ENCODE results near the gene IPO13. TPM values are rescaled to one million over a fixed set of nuclear protein-coding genes. Genes with fewer than 3 reads are reported as not detected.

The IPO13 gene
- total RNA-seq, 1 experiment from 2014 or later = 25.0 TPM

DNA sequence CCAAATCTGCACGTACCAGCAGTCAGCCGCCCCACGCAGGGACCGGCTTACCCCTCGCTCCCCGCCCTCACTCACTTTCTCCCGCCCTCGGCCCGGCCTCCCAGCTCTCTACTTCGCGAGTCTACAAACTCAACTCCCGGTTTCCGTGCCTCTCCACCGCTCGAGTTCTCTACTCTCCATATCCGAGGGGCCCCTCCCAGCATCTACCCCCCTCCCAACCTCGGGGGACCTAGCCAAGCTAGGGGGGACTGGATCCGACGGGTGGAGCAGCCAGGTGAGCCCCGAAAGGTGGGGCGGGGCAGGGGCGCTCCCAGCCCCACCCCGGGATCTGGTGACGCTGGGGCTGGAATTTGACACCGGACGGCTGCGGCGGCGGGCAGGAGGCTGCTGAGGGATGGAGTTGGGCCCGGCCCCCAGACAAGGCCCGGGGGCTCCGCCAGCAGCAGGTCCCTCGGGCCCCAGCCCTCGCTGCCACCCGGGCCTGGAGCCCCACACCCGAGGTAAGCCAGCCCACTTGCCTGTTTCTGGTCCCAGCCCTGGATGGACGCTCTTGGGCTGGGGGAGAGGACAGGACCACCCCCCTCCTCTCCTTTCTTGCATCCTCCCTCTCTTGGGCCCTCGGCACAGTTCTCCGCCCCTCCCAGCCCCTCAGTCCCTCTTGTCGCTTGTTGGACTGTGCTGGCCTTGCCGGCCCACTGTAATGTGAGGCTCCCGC lies 13.2 kb upstream of the IPO13 start, which contains the start of gene ARTN:
Gene ARTN (plus strand): TSS at position 416 of the 715 bp plus-strand sequence. CDS start 1,856 bp downstream, outside the sequence.
- TF ChIP-seq, protein P1, sequence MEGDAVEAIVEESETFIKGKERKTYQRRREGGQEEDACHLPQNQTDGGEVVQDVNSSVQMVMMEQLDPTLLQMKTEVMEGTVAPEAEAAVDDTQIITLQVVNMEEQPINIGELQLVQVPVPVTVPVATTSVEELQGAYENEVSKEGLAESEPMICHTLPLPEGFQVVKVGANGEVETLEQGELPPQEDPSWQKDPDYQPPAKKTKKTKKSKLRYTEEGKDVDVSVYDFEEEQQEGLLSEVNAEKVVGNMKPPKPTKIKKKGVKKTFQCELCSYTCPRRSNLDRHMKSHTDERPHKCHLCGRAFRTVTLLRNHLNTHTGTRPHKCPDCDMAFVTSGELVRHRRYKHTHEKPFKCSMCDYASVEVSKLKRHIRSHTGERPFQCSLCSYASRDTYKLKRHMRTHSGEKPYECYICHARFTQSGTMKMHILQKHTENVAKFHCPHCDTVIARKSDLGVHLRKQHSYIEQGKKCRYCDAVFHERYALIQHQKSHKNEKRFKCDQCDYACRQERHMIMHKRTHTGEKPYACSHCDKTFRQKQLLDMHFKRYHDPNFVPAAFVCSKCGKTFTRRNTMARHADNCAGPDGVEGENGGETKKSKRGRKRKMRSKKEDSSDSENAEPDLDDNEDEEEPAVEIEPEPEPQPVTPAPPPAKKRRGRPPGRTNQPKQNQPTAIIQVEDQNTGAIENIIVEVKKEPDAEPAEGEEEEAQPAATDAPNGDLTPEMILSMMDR (conservative IDR thresholded peaks at IDR 0.05) = no peak
- no peak for TF ChIP-seq EZH2 (IDR thresholded peaks at IDR 0.05; ENCODE audit: low read depth)
- Histone ChIP-seq H3K27me3 (ENCODE audit: insufficient read depth, low read depth) (no peaks in the 10 kb centered on the region), H3K36me3 (ENCODE audit: low read depth) (no peaks in the 10 kb centered on the region), H2AFZ (peak within 1 kb of the TSS; percentile 85), H3K27ac (peak within 1 kb of the TSS; percentile 84), H3K4me3 (peak within 1 kb of the TSS; percentile 90), H3K9me3 (ENCODE audit: insufficient read depth, low read depth) (peaks cover 2% of the 10 kb centered on the region; the same call in 1 of the 2 replicates), H3K4me1 (replicated peaks; ENCODE audit: insufficient read depth) (peaks cover 49% of the 10 kb centered on the region), H3K9me2 (ENCODE audit: insufficient read depth) (no peaks in the 10 kb centered on the region), H3F3A (ENCODE audit: insufficient read depth, low read depth) (peaks cover 46% of the 10 kb centered on the region; the same call in 1 of the 2 replicates), H3K79me2 (ENCODE audit: low read depth) (0 out of 2 replicates have a peak, but pooled peaks cover 7% of the 10 kb centered on the region), H3K4me2 (peak within 1 kb of the TSS; percentile 95), H4K20me1 (ENCODE audit: insufficient read depth) (no peaks in the 10 kb centered on the region)
- CTCF ChIA-PET = interaction anchor here (0.6 to 4.0 kb wide), 13 partner anchors 10 to 172 kb away, joined by 3 to 185 read pairs (median 4); partner anchors contain the start of gene DPH2
- BruUV-seq (replicated peaks) = no TSS peak
- peak; percentile 62 to 80 for DNase-seq
- intact Hi-C loops (cut with micrococcal nuclease; ENCODE audit: unreplicated experiment) = loop anchor here (1.0 to 2.0 kb wide), 8 partner anchors 75 to 707 kb away; partner anchors contain the start of gene ST3GAL3
- POLR2A ChIA-PET (ENCODE audit: unreplicated experiment) = interaction anchor here (0.6 to 1.3 kb wide), 5 partner anchors 42 to 225 kb away, joined by 3 to 11 read pairs (median 4); no protein-coding TSS in a partner anchor

DNA sequence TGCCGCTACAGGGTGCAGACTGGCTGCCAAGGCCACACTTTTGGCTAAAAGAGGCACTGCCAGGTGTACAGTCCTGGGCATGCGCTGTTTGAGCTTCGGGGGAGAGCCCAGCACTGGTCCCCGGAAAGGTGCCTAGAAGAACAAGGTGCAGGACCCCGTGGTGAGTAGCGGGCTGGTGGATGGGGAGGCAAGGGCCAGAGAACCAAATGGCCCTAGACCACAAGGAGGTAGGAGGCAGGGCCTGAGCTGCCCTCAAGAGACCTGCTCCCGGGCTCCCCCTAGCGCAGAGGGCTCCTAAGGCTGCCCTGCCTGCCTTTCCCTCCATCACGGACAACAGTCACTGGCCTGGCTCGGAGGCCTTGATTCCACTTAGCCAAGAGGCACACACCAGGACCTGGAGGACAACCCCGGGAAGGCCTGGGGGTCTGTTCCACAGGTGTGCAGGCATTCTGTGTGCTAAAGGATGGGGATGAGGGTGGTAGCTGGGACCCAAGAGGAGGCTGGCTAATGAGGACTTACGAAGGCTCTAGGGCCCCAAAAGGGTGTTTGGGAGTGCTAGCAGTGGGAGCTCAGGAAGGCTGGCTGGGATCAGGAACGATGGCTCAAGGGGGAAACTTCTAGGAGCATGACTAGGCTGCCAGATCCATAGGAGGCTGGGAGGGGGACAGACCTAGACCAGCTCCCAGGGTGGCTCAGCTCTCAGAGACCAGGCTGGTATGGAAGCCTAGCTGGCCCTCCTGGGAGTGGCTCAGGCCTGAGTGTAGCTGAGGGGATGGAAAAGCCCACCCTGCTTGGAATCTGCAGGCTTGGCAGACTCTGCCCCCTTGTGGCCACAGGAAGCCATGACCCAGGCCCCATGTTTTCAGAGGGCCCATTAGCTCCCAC lies 12.4 kb upstream of the IPO13 start:
- ChIA-PET POLR2A (ENCODE audit: unreplicated experiment) (interaction anchor here (0.6 to 1.3 kb wide), 6 partner anchors 81 to 284 kb away, joined by 3 to 12 read pairs (median 8); partner anchors contain the start of gene KDM4A), CTCF (interaction anchor here (0.6 to 4.0 kb wide), 22 partner anchors 9 to 1355 kb away, joined by 3 to 185 read pairs (median 5); partner anchors contain the start of genes KDM4A and PTPRF)
- TF ChIP-seq EZH2 (IDR thresholded peaks at IDR 0.05; ENCODE audit: low read depth) = no peak
- TF ChIP-seq, protein P1 (conservative IDR thresholded peaks at IDR 0.05) = peak; percentile 90
- no peaks in the 10 kb centered on the region for H3K9me3 ChIP-seq (ENCODE audit: insufficient read depth, low read depth)
- no peaks in the 10 kb centered on the region for H3K36me3 ChIP-seq (ENCODE audit: low read depth)
- H4K20me1 ChIP-seq (ENCODE audit: insufficient read depth) = no peaks in the 10 kb centered on the region
- H3K4me2 ChIP-seq = peak overlapping the region; percentile 95
- H3K4me1 ChIP-seq (replicated peaks; ENCODE audit: insufficient read depth) = peaks cover 43% of the 10 kb centered on the region
- peaks cover 38% of the 10 kb centered on the region; the same call in 1 of the 2 replicates for H3F3A ChIP-seq (ENCODE audit: insufficient read depth, low read depth)
- no peaks in the 10 kb centered on the region for H3K9me2 ChIP-seq (ENCODE audit: insufficient read depth)
- peak overlapping the region; percentile 90 for H3K4me3 ChIP-seq
- TSS peak; percentile 46 for BruUV-seq (replicated peaks)
- DNase-seq = peak; percentile 64 to 90
- no peaks in the 10 kb centered on the region for H3K27me3 ChIP-seq (ENCODE audit: insufficient read depth, low read depth)
- peak overlapping the region; percentile 84 for H3K27ac ChIP-seq
- H3K79me2 ChIP-seq (ENCODE audit: low read depth) = 0 out of 2 replicates have a peak, but pooled peaks cover 7% of the 10 kb centered on the region
- intact Hi-C loops (cut with micrococcal nuclease; ENCODE audit: unreplicated experiment) = loop anchor here (1.0 to 2.0 kb wide), 7 partner anchors 76 to 708 kb away; partner anchors contain the start of gene ST3GAL3
- H2AFZ ChIP-seq = peak overlapping the region; percentile 85; the same call in 1 of the 2 replicates
